T-cell (primary cell): Measurements from ENCODE around the gene REXO4. TPM values are rescaled to one million over a fixed set of nuclear protein-coding genes. Genes with fewer than 3 reads are reported as not detected.
A peak's percentile ranks its signal among the peaks of the same experiment; 100 is the strongest.

Experiments used
- ATAC-seq, 4 experiments: fragments of 200-7000 bp in 3 of 4; fragments of 150-1000 bp in 1 of 4; cut with Tn5 transposase; replicated peaks in 1 of 4; 1 replicate in 3 of 4; 2 replicates in 1 of 4; pipeline ENCODE4 v1.10.0; 2021; ENCODE audit warnings: moderate library complexity in 3 of 4, mild to moderate bottlenecking in 2 of 4, moderate number of reproducible peaks in 1 of 4
- CTCF ChIA-PET, 2 donors: fragments of 300-600 bp; sonication (Branson Sonifier 250); formaldehyde crosslinking; loops; one replicate each; lab custom pipeline; 2022; ENCODE audit warnings: antibody characterized with exemption in 2 of 2; lab: Charles Lee
- POLR2A ChIA-PET, 2 donors: fragments of 300-600 bp; sonication (Branson Sonifier 250); formaldehyde crosslinking; loops; one replicate each; lab custom pipeline; 2022; ENCODE audit warnings: antibody characterized with exemption in 2 of 2; lab: Charles Lee
- DNase-seq, 35 experiments: peaks; one replicate each; pipeline versions ENCODE4 v3.0.0 to v3.0.0-alpha.2; 2013 to 2023
- H3K27ac ChIP-seq: one replicate; pipeline ENCODE4 v1.5.1; 2013; ENCODE audit warnings: low read length
- H3K27me3 ChIP-seq, 2 experiments: replicated peaks in 1 of 2; 1 replicate in 1 of 2; 2 replicates in 1 of 2; pipeline versions ENCODE4 v1.6.1 to v1.7.0; 2013; ENCODE audit warnings: low read length in 1 of 2, mixed read lengths in 1 of 2; ENCODE audit not compliant: control insufficient read depth in 2 of 2, insufficient read depth in 2 of 2; ENCODE audit errors: extremely low read depth in 1 of 2
- H3K36me3 ChIP-seq, 2 donors: 1 replicate in 1 of 2; 2 replicates in 1 of 2; pipeline versions ENCODE4 v1.6.1 to v1.7.0; 2013; ENCODE audit warnings: low read length in 1 of 2; ENCODE audit not compliant: control insufficient read depth in 2 of 2, insufficient read depth in 1 of 2; ENCODE audit errors: extremely low read depth in 1 of 2
- H3K4me1 ChIP-seq, 2 experiments: 1 replicate in 1 of 2; 2 replicates in 1 of 2; pipeline versions ENCODE4 v1.6.1 to v1.7.0; 2013; ENCODE audit warnings: low read length in 2 of 2, mixed read lengths in 1 of 2; ENCODE audit not compliant: insufficient read depth in 2 of 2, control insufficient read depth in 1 of 2; ENCODE audit errors: extremely low read depth in 1 of 2
- H3K4me3 ChIP-seq, 2 donors: 1 replicate in 1 of 2; 2 replicates in 1 of 2; pipeline versions ENCODE4 v1.5.1 to v1.7.0; 2013; ENCODE audit warnings: mild to moderate bottlenecking in 2 of 2, low read length in 1 of 2, moderate library complexity in 1 of 2; ENCODE audit not compliant: control insufficient read depth in 1 of 2; ENCODE audit errors: extremely low read depth in 1 of 2
- H3K9me3 ChIP-seq: 2 replicates; pipeline ENCODE4 v1.7.0; 2013
- H3K27ac Mint-ChIP-seq, 2 donors: one replicate each; pipeline ENCODE4 v1.8.0; 2020 to 2021; ENCODE audit warnings: mild to moderate bottlenecking in 2 of 2, mixed read lengths in 2 of 2
- H3K27me3 Mint-ChIP-seq, 2 donors: one replicate each; pipeline ENCODE4 v1.8.0; 2021 to 2022; ENCODE audit warnings: mixed read lengths in 2 of 2
- H3K36me3 Mint-ChIP-seq: one replicate; pipeline ENCODE4 v1.8.0; 2021; ENCODE audit warnings: mixed read lengths
- H3K4me1 Mint-ChIP-seq, 3 donors: one replicate each; pipeline ENCODE4 v1.8.0; 2020 to 2022; ENCODE audit warnings: mixed read lengths in 3 of 3, mild to moderate bottlenecking in 1 of 3
- H3K4me3 Mint-ChIP-seq, 3 donors: one replicate each; pipeline ENCODE4 v1.8.0; 2020 to 2022; ENCODE audit warnings: mild to moderate bottlenecking in 3 of 3, mixed read lengths in 3 of 3, moderate library complexity in 3 of 3
- H3K9me3 Mint-ChIP-seq, 3 donors: one replicate each; pipeline ENCODE4 v1.8.0; 2020 to 2022; ENCODE audit warnings: mixed read lengths in 3 of 3
- WGBS: methylation state at CpG from one replicate; pipeline ENCODE4 v1.1.5; 2013; ENCODE audit warnings: missing lambda C conversion rate; ENCODE audit not compliant: insufficient coverage; 5-methylcytosine and 5-hydroxymethylcytosine counted together
- total RNA-seq, 35 experiments: library from RNA in 6 of 35; stranded (reverse) in 6 of 35; fragments of 120-200 nt in 1 of 35; gene quantifications; one replicate each; pipeline versions ENCODE4 v1.2.1 to v1.2.4 and lab custom pipeline; 2013 to 2026

REXO4 gene
- total RNA-seq, 5 donors from 2014 or later (not counting 1 experiment from before 2014, with no cell fraction given), result 23.6 to 44.5 (median 34.9) TPM

GRCh38 chr9:133369422-133369821 lies 48.4 kb downstream of the REXO4 start:
- no peaks in the 10 kb centered on the region for H3K27me3 Mint-ChIP-seq
- peak overlapping the region; percentile 73 to 92 (median 76) for H3K4me3 Mint-ChIP-seq
- Histone ChIP-seq H3K9me3 (no peaks in the 10 kb centered on the region), H3K27ac (peak overlapping the region; percentile 94), H3K4me1 (peaks cover 40 to 85% of the 10 kb centered on the region in 2 experiments), H3K36me3 (peaks cover 12 to 58% of the 10 kb centered on the region in 2 donors), H3K27me3 (no peaks in the 10 kb centered on the region), H3K4me3 (no peak overlapping the region)
- no peaks in the 10 kb centered on the region for H3K9me3 Mint-ChIP-seq
- peaks cover 18% of the 10 kb centered on the region for H3K36me3 Mint-ChIP-seq
- DNase-seq (no peak), ATAC-seq (no peak)
- POLR2A ChIA-PET, result interaction anchor here in 1 of 2 donors (0.6 kb wide), 1 partner anchor 18 kb away, joined by 4 read pairs; no protein-coding TSS in a partner anchor
- WGBS, result 58% methylated on average over 5 of the region's 6 CpGs
- H3K27ac Mint-ChIP-seq, result peak overlapping the region; percentile 93 to 95
- CTCF ChIA-PET, result interaction anchor here in 1 of 2 donors (2.3 kb wide), 1 partner anchor 19 kb away, joined by 11 read pairs; no protein-coding TSS in a partner anchor
- peaks cover 62 to 84% (median 79%) of the 10 kb centered on the region in 3 donors for H3K4me1 Mint-ChIP-seq

GRCh38 chr9:133368249-133368881 lies 49.4 kb downstream of the REXO4 start:
- Histone ChIP-seq H3K9me3 (no peaks in the 10 kb centered on the region), H3K4me1 (peaks cover 35 to 74% of the 10 kb centered on the region in 2 experiments), H3K4me3 (no peak overlapping the region), H3K36me3 (peaks cover 12 to 63% of the 10 kb centered on the region in 2 donors), H3K27ac (peak overlapping the region; percentile 94), H3K27me3 (no peaks in the 10 kb centered on the region)
- no peak for ATAC-seq
- Mint-ChIP-seq H3K9me3 (no peaks in the 10 kb centered on the region), H3K4me1 (peaks cover 60 to 82% (median 72%) of the 10 kb centered on the region in 3 donors), H3K4me3 (peak overlapping the region; percentile 49 to 92 (median 70)), H3K27me3 (no peaks in the 10 kb centered on the region), H3K36me3 (peaks cover 26% of the 10 kb centered on the region), H3K27ac (peak overlapping the region; percentile 93 to 95)
- ChIA-PET CTCF (no interaction called here), POLR2A (no interaction called here)
- 80% methylated on average over 13 of the region's 18 CpGs for WGBS
- DNase-seq, result no peak

- peaks cover 30% of the 10 kb centered on the region for H3K36me3 Mint-ChIP-seq
- CTCF ChIA-PET, result no interaction called here
- no peaks in the 10 kb centered on the region for H3K27me3 Mint-ChIP-seq
Measured at GRCh38 chr9:133367778-133368177, 50.0 kb downstream of the REXO4 start.

GRCh38 chr9:133367221-133367620 lies 50.6 kb downstream of the REXO4 start:
- CTCF ChIA-PET, result no interaction called here
- H3K36me3 Mint-ChIP-seq, result peaks cover 32% of the 10 kb centered on the region
- Histone ChIP-seq H3K36me3 (peaks cover 14 to 70% of the 10 kb centered on the region in 2 donors), H3K27me3 (no peaks in the 10 kb centered on the region), H3K9me3 (no peaks in the 10 kb centered on the region), H3K4me3 (no peak overlapping the region), H3K4me1 (peaks cover 29 to 63% of the 10 kb centered on the region in 2 experiments), H3K27ac (no peak overlapping the region)
- H3K4me1 Mint-ChIP-seq, result peaks cover 48 to 70% (median 61%) of the 10 kb centered on the region in 3 donors
- no peak overlapping the region for H3K27ac Mint-ChIP-seq
- DNase-seq, result no peak
- H3K27me3 Mint-ChIP-seq, result no peaks in the 10 kb centered on the region
- ATAC-seq, result no peak
- H3K4me3 Mint-ChIP-seq, result no peak overlapping the region
- WGBS, result 93% methylated on average over 16 of the region's 22 CpGs
- POLR2A ChIA-PET, result no interaction called here
- no peaks in the 10 kb centered on the region for H3K9me3 Mint-ChIP-seq

More at GRCh38 chr9:133367778-133368177, 50.0 kb downstream of the REXO4 start:
- no peak for DNase-seq
- Histone ChIP-seq H3K4me1 (peaks cover 35 to 68% of the 10 kb centered on the region in 2 experiments), H3K36me3 (peaks cover 12 to 68% of the 10 kb centered on the region in 2 donors), H3K9me3 (no peaks in the 10 kb centered on the region), H3K27me3 (no peaks in the 10 kb centered on the region), H3K4me3 (no peak overlapping the region), H3K27ac (no peak overlapping the region)
- Mint-ChIP-seq H3K27ac (no peak overlapping the region), H3K9me3 (no peaks in the 10 kb centered on the region), H3K4me3 (no peak overlapping the region), H3K4me1 (peaks cover 54 to 76% (median 67%) of the 10 kb centered on the region in 3 donors)
- POLR2A ChIA-PET, result no interaction called here
- ATAC-seq, result no peak
- WGBS, result 93% methylated on average over 10 of the region's 10 CpGs

GRCh38 chr9:133366435-133366834 lies 51.4 kb downstream of the REXO4 start:
- H3K9me3 Mint-ChIP-seq, result no peaks in the 10 kb centered on the region
- ATAC-seq, result no peak
- peaks cover 40% of the 10 kb centered on the region for H3K36me3 Mint-ChIP-seq
- Histone ChIP-seq H3K9me3 (no peaks in the 10 kb centered on the region), H3K4me3 (no peak overlapping the region), H3K27me3 (no peaks in the 10 kb centered on the region), H3K27ac (no peak overlapping the region), H3K4me1 (peaks cover 21 to 55% of the 10 kb centered on the region in 2 experiments), H3K36me3 (peaks cover 17 to 78% of the 10 kb centered on the region in 2 donors)
- 96% methylated on average over 9 of the region's 11 CpGs for WGBS
- no peak overlapping the region for H3K4me3 Mint-ChIP-seq
- no peak for DNase-seq
- ChIA-PET CTCF (interaction anchor here in 1 of 2 donors (1.6 kb wide), 1 partner anchor 18 kb away, joined by 4 read pairs; the partner anchor contains the start of genes MED22 and RPL7A), POLR2A (interaction anchor here in 1 of 2 donors (0.5 kb wide), 1 partner anchor 275 kb away, joined by 9 read pairs; no protein-coding TSS in a partner anchor)
- no peak overlapping the region for H3K27ac Mint-ChIP-seq
- peaks cover 40 to 63% (median 53%) of the 10 kb centered on the region in 3 donors for H3K4me1 Mint-ChIP-seq
- no peaks in the 10 kb centered on the region for H3K27me3 Mint-ChIP-seq

- H3K4me1 Mint-ChIP-seq, result peaks cover 23 to 45% (median 33%) of the 10 kb centered on the region in 3 donors
- WGBS, result 94% methylated on average over 14 of the region's 15 CpGs
Measured at GRCh38 chr9:133362359-133363044, 55.3 kb downstream of the REXO4 start.

More at GRCh38 chr9:133362359-133363044, 55.3 kb downstream of the REXO4 start:
- H3K4me3 ChIP-seq, result no peak overlapping the region
- no peaks in the 10 kb centered on the region for H3K9me3 Mint-ChIP-seq
- no peak overlapping the region for H3K4me3 Mint-ChIP-seq
- CTCF ChIA-PET, result no interaction called here
- H3K36me3 ChIP-seq, result peaks cover 30 to 90% of the 10 kb centered on the region in 2 donors
- H3K36me3 Mint-ChIP-seq, result peaks cover 32% of the 10 kb centered on the region
- H3K27me3 ChIP-seq, result no peaks in the 10 kb centered on the region
- ATAC-seq (no peak), DNase-seq (no peak)
- H3K27me3 Mint-ChIP-seq, result no peaks in the 10 kb centered on the region
- peaks cover under 1 to 42% of the 10 kb centered on the region in 2 experiments for H3K4me1 ChIP-seq
- POLR2A ChIA-PET, result interaction anchor here in 1 of 2 donors (1.0 kb wide), 1 partner anchor 8 kb away, joined by 5 read pairs; no protein-coding TSS in a partner anchor
- no peaks in the 10 kb centered on the region for H3K9me3 ChIP-seq
- H3K27ac ChIP-seq, result no peak overlapping the region
- H3K27ac Mint-ChIP-seq, result no peak overlapping the region
